GM12864 (cell line): ENCODE data around the gene IP6K1.

ENCODE experiments used
- DNase-seq: peaks from one replicate; pipeline ENCODE4 v3.0.0-alpha.2; 2011; ENCODE audit warnings: low read depth
- H3K4me3 ChIP-seq: 2 replicates; pipeline ENCODE4 v1.5.1; 2011; ENCODE audit warnings: mild to moderate bottlenecking, low read depth, low read length, control low read depth
- TF ChIP-seq, protein P1 (sequence below): IDR thresholded peaks from 2 replicates; pipeline ENCODE4 v1.5.1; 2011; ENCODE audit warnings: low read depth, mild to moderate bottlenecking, moderate library complexity, low read length, control low read depth, inconsistent platforms; ENCODE audit errors: missing control alignments

The IP6K1 gene

DNA sequence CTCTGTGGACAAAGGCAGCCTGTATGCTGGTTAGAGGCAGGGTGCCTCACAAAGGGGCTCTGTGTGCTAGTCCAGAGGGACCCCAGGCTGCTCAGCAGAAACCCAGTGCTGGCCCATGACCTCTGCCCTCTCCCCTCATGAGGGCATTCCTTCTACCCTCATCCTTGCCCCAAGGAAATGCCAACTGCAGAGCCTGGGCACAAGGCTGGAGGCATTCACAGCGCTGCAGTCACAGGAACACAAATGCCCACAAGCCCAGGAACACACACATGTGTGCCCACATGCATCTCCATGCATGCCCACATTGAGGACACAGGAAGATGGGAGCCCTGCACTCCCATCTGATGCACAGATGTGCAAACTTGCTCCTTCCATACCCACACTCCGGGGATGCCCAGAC, 20.5 kb upstream of the IP6K1 start:
- TF ChIP-seq, protein P1, sequence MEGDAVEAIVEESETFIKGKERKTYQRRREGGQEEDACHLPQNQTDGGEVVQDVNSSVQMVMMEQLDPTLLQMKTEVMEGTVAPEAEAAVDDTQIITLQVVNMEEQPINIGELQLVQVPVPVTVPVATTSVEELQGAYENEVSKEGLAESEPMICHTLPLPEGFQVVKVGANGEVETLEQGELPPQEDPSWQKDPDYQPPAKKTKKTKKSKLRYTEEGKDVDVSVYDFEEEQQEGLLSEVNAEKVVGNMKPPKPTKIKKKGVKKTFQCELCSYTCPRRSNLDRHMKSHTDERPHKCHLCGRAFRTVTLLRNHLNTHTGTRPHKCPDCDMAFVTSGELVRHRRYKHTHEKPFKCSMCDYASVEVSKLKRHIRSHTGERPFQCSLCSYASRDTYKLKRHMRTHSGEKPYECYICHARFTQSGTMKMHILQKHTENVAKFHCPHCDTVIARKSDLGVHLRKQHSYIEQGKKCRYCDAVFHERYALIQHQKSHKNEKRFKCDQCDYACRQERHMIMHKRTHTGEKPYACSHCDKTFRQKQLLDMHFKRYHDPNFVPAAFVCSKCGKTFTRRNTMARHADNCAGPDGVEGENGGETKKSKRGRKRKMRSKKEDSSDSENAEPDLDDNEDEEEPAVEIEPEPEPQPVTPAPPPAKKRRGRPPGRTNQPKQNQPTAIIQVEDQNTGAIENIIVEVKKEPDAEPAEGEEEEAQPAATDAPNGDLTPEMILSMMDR: no peak
- no peak overlapping the region for H3K4me3 ChIP-seq
- no peak for DNase-seq

DNA sequence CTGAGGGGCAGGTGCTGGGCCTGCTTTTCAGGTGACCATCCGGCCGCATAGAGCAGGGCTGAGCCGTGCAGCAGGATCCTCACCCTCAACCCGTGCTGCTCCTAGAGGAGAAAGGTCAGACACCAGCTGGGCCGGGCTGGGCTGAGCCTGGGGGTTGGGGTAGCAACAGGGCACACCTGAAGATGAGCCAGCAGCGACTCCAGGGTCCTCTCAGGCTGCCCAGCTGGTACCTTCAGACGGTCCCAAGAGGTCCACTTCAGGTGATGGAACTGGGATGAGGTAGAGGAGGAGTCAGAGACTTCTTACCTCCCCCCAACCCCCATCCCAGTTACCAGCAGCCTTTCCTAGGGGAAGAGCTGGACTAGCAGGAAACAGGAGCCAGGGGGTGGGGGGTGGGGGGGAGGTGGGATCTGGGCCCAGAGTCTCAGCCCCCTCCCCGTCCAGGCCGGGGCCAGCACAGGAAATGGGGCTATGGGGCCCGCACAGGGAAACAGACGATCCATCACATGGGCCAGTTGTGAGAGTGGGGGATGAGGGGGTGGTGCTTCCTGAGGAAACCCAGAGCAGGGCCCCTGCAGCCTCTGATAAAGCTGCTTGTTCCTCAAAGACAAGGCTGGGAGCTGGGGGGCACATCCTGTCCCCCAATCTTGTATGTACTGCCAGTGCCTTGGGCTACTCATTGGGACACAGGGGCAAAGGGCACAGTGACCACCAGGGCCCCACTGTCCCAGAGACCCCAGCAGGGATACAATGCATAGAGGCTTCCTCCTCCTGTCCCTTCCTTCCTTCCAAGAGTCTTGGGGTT, 19.8 kb upstream of the IP6K1 start:
- TF ChIP-seq, protein P1: no peak
- DNase-seq: no peak
- H3K4me3 ChIP-seq: no peak overlapping the region

DNA sequence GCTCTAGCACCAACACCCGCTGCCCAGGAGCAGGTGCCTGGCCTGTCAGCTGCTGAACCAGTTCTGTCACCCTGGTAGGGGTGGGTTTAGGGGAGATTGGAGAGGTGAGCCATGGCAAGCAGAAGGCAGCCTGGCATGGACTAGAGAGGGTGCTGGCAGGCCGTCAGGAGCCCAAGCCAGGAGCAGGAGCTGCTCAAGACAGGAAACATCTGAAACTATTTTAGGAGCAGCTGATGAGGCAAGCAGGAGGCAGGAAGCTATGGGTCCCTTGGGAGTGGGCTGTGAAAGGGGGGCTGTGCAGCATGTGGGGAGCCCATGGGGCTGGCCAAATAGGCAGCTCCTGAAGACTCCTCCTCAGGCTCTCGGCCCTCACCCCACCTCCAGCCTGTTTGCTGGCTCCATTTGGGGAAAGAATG, 19.0 kb upstream of the IP6K1 start:
- no peak overlapping the region for H3K4me3 ChIP-seq
- TF ChIP-seq, protein P1: no peak
- no peak for DNase-seq

- peak overlapping the region; percentile 86 for H3K4me3 ChIP-seq
- no peak for DNase-seq
These were observed 18.0 kb upstream of the IP6K1 start for GRCh38 chr3:49804141-49805041.

GRCh38 chr3:49803465-49804140, 17.3 kb upstream of the IP6K1 start:
- TF ChIP-seq, protein P1: peak; percentile 13
- H3K4me3 ChIP-seq: peak overlapping the region; percentile 86
- DNase-seq: no peak

More at GRCh38 chr3:49804141-49805041, 18.0 kb upstream of the IP6K1 start:
- TF ChIP-seq, protein P1: peak; percentile 1

DNA sequence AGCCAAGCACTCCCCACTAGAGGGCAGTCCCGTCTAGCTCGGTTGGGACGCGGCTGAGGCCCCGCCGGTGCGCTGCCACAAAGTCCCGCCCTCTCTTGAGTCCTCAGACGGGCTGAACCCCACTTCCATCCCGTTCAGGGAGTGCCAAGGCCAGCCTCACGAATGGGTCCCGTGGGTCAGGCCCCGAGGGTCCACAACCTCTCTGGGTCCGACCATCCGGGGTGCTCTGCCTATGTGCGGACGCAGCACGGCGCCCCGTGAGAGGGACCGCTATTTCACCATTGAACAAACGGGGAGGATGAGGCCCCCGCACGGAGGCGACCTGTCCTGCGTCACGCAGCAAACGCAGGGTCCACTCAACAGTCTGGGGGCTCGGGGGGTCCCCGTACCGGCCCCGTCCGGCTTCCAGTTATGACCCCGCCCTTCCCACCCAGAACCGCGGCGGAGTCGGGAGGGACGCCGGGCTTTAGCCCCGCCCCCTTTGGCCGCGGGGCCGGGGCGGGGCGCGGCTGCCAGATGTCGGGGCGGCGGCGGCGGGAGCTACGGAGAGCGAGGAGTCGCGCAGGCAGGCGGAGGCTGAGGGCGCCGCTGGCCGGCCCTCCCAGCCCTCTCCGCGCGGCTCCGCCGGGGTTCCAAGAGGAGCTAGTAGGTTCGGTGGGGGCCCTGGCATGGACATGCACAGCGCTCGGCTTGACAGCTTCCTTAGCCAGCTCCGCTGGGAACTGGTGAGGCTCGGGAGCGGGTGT, 16.6 kb upstream of the IP6K1 start, which contains the start of gene INKA1:
TSS of gene INKA1 (plus strand) at position 543 of the 746 bp plus-strand sequence. CDS start at position 675, 132 bp downstream.
- TF ChIP-seq, protein P1: peak; percentile 94
- peak; percentile 56 for DNase-seq

More for the DNA sequence above, 16.6 kb upstream of the IP6K1 start, which contains the start of gene INKA1:
- peak within 1 kb of the TSS; percentile 86 for H3K4me3 ChIP-seq
